HepG2 (cell line): ENCODE data around the gene SEMA4A. TPM values are rescaled to one million over a fixed set of nuclear protein-coding genes. Genes with fewer than 3 reads are reported as not detected.

Source experiments
- CEBPB ChIP-seq: IDR thresholded peaks from 2 replicates; pipeline ENCODE4 v1.6.1; 2011; ENCODE audit warnings: low read depth, low read length, improper control_type of control experiment, borderline replicate concordance
- EEA1 ChIP-seq: sonication (generic); formaldehyde crosslinking; IDR thresholded peaks from 2 replicates; pipeline ENCODE4 v1.5.1; 2020; ENCODE audit warnings: mild to moderate bottlenecking, missing genetic modification reagents, borderline replicate concordance
- GMEB1 ChIP-seq: sonication (generic); formaldehyde crosslinking; IDR thresholded peaks from 2 replicates; pipeline ENCODE4 v1.5.1; 2020; ENCODE audit warnings: missing genetic modification reagents, mild to moderate bottlenecking, borderline replicate concordance
- HHEX ChIP-seq: IDR thresholded peaks from 2 replicates; pipeline ENCODE4 v1.6.1; 2016; ENCODE audit warnings: control low read depth
- KDM5B ChIP-seq: sonication (generic); formaldehyde crosslinking; IDR thresholded peaks from 2 replicates; pipeline ENCODE4 v1.4.0; 2020; ENCODE audit warnings: missing genetic modification reagents, mild to moderate bottlenecking, borderline replicate concordance
- NFE2 ChIP-seq: sonication (generic); formaldehyde crosslinking; IDR thresholded peaks from 2 replicates; pipeline ENCODE4 v1.4.0; 2020; ENCODE audit warnings: missing genetic modification reagents
- NR3C1 ChIP-seq: sonication (generic); formaldehyde crosslinking; IDR thresholded peaks from 2 replicates; pipeline ENCODE4 v1.4.0; 2020; ENCODE audit warnings: missing genetic modification reagents
- PAWR ChIP-seq: sonication (generic); formaldehyde crosslinking; IDR thresholded peaks from 2 replicates; pipeline ENCODE4 v1.4.0; 2020; ENCODE audit warnings: missing genetic modification reagents, mild to moderate bottlenecking, borderline replicate concordance
- RFX5 ChIP-seq: IDR thresholded peaks from 2 replicates; pipeline ENCODE4 v1.6.1; 2011; ENCODE audit warnings: low read depth, low read length, improper control_type of control experiment
- SAP130 ChIP-seq: IDR thresholded peaks from 2 replicates; pipeline ENCODE4 v1.6.1; 2016; ENCODE audit warnings: low read depth
- SP2 ChIP-seq: sonication (generic); formaldehyde crosslinking; IDR thresholded peaks from 2 replicates; pipeline ENCODE4 v1.5.1; 2020; ENCODE audit warnings: mild to moderate bottlenecking, missing genetic modification reagents
- TCF12 ChIP-seq, 2 experiments: fragments of 450-650 bp in 1 of 2; sonication (generic) in 1 of 2; formaldehyde crosslinking in 1 of 2; IDR thresholded peaks; 2 replicates each; pipeline versions ENCODE4 v1.6.1 to v1.8.0; 2017 to 2022; ENCODE audit warnings: antibody characterized with exemption in 1 of 2, mild to moderate bottlenecking in 1 of 2, missing genetic modification reagents in 1 of 2, moderate library complexity in 1 of 2
- XBP1 ChIP-seq: sonication (generic); formaldehyde crosslinking; IDR thresholded peaks from 2 replicates; pipeline ENCODE4 v1.5.0; 2020; ENCODE audit warnings: missing genetic modification reagents
- ZNF44 ChIP-seq: sonication (generic); formaldehyde crosslinking; IDR thresholded peaks from 2 replicates; pipeline ENCODE4 v1.5.1; 2020; ENCODE audit warnings: mild to moderate bottlenecking, missing genetic modification reagents
- ZNF782 ChIP-seq: sonication (generic); formaldehyde crosslinking; IDR thresholded peaks from 2 replicates; pipeline ENCODE4 v1.4.0; 2020; ENCODE audit warnings: missing genetic modification reagents, mild to moderate bottlenecking, borderline replicate concordance
- ZSCAN30 ChIP-seq: sonication (generic); formaldehyde crosslinking; IDR thresholded peaks from 2 replicates; pipeline ENCODE4 v1.5.0; 2020; ENCODE audit warnings: mild to moderate bottlenecking, missing genetic modification reagents
- polyA plus RNA-seq, 8 experiments: library from polyadenylated mRNA; depleted of rRNA in 3 of 8; stranded (reverse) in 7 of 8; unstranded in 1 of 8; fragments of >200 nt; fragmentation: Illumina TruSeq in 4 of 8; extraction: Trizol in 4 of 8; gene quantifications; 2 replicates each; pipeline versions ENCODE4 v1.2.1 to v1.2.3, GENCODE V29; 2011 to 2016; ENCODE audit warnings: low read depth in 4 of 8, missing spikeins in 1 of 8, mixed read lengths in 1 of 8; ENCODE audit not compliant: insufficient read depth in 1 of 8
- total RNA-seq, 5 experiments: library from RNA; depleted of rRNA; stranded (reverse); fragments of >200 nt; fragmentation: Illumina TruSeq; extraction: Trizol; gene quantifications; 2 replicates each; pipeline ENCODE4 v1.2.3, GENCODE V29; 2016; ENCODE audit warnings: low read depth in 1 of 5
- TF ChIP-seq, protein P1 (sequence below), 2 experiments: IDR thresholded peaks; 2 replicates each; pipeline ENCODE4 v1.6.1; 2011 to 2012; ENCODE audit warnings: low read length in 2 of 2, borderline replicate concordance in 1 of 2, low read depth in 1 of 2, mild to moderate bottlenecking in 1 of 2, moderate library complexity in 1 of 2
- TF ChIP-seq, protein P2 (sequence below): sonication (generic); formaldehyde crosslinking; IDR thresholded peaks from 2 replicates; pipeline ENCODE4 v1.4.0; 2020; ENCODE audit warnings: missing genetic modification reagents, low read depth, mild to moderate bottlenecking, borderline replicate concordance
- TF ChIP-seq, protein P3 (sequence below): sonication (generic); formaldehyde crosslinking; IDR thresholded peaks from 2 replicates; pipeline ENCODE4 v1.4.0; 2020; ENCODE audit warnings: mild to moderate bottlenecking, missing genetic modification reagents

SEMA4A gene
- total and polyA plus RNA-seq, 2 of the 13 experiments (the other 11 are each of a cell fraction or from before 2014, with no cell fraction given), result 0.09 to 0.20 TPM

DNA sequence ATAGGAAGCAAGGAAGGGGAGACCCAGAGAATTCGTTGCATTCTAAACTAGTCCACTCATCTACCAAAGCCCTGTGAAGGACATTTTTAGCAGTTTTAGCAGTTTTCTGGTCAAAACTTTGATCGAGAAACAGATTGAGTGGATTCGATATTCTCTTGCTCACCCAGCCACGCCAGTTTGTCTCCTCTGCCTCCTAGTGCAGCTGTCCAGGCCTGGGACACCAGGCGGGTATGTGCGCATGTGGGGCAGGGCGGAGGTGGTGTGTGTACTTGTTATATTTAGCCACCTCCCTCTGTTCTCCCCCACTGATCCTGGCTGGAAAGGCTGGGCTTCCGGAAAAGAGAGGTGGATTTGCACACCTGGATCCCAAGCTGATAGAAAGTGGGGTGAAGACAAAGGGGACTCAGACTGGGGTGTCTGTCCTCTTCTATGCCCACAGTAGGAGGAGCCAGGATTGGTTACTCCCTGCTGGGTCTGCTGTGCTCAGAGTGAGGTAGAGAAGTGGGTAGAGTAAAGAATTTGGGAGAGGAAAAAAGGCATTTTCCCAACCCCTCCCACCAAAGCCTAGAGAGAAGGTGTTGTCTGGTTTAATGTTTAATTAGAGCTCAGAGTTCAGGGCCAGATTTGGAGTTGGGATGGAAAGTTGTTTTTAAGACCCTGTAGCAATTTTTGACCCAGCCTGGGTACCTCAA is 35.1 kb upstream of the SEMA4A start (continued):
- TF ChIP-seq, protein P1, sequence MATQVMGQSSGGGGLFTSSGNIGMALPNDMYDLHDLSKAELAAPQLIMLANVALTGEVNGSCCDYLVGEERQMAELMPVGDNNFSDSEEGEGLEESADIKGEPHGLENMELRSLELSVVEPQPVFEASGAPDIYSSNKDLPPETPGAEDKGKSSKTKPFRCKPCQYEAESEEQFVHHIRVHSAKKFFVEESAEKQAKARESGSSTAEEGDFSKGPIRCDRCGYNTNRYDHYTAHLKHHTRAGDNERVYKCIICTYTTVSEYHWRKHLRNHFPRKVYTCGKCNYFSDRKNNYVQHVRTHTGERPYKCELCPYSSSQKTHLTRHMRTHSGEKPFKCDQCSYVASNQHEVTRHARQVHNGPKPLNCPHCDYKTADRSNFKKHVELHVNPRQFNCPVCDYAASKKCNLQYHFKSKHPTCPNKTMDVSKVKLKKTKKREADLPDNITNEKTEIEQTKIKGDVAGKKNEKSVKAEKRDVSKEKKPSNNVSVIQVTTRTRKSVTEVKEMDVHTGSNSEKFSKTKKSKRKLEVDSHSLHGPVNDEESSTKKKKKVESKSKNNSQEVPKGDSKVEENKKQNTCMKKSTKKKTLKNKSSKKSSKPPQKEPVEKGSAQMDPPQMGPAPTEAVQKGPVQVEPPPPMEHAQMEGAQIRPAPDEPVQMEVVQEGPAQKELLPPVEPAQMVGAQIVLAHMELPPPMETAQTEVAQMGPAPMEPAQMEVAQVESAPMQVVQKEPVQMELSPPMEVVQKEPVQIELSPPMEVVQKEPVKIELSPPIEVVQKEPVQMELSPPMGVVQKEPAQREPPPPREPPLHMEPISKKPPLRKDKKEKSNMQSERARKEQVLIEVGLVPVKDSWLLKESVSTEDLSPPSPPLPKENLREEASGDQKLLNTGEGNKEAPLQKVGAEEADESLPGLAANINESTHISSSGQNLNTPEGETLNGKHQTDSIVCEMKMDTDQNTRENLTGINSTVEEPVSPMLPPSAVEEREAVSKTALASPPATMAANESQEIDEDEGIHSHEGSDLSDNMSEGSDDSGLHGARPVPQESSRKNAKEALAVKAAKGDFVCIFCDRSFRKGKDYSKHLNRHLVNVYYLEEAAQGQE (IDR thresholded peaks at IDR 0.05; ENCODE audit: borderline replicate concordance in 1 of 2, low read depth in 1 of 2, low read length in 2 of 2), result no peak
- no peak for TF ChIP-seq EEA1
- TF ChIP-seq, protein P2, sequence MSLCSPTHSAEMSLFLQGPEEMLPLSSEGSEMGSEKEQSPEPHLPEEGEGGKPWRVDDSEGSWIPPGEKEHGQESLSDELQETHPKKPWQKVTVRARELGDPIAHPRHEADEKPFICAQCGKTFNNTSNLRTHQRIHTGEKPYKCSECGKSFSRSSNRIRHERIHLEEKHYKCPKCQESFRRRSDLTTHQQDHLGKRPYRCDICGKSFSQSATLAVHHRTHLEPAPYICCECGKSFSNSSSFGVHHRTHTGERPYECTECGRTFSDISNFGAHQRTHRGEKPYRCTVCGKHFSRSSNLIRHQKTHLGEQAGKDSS, result no peak; the same call in 1 of the 2 replicates
- no peak for TF ChIP-seq RFX5
- TF ChIP-seq HHEX (CRISPR knock-in tag), result no peak
- peak; percentile 91 for TF ChIP-seq SAP130
- TF ChIP-seq ZNF782 (CRISPR knock-in tag), result no peak
- TF ChIP-seq NR3C1 (CRISPR knock-in tag), result no peak
- no peak for TF ChIP-seq NFE2 (CRISPR knock-in tag)
- TF ChIP-seq, protein P3, sequence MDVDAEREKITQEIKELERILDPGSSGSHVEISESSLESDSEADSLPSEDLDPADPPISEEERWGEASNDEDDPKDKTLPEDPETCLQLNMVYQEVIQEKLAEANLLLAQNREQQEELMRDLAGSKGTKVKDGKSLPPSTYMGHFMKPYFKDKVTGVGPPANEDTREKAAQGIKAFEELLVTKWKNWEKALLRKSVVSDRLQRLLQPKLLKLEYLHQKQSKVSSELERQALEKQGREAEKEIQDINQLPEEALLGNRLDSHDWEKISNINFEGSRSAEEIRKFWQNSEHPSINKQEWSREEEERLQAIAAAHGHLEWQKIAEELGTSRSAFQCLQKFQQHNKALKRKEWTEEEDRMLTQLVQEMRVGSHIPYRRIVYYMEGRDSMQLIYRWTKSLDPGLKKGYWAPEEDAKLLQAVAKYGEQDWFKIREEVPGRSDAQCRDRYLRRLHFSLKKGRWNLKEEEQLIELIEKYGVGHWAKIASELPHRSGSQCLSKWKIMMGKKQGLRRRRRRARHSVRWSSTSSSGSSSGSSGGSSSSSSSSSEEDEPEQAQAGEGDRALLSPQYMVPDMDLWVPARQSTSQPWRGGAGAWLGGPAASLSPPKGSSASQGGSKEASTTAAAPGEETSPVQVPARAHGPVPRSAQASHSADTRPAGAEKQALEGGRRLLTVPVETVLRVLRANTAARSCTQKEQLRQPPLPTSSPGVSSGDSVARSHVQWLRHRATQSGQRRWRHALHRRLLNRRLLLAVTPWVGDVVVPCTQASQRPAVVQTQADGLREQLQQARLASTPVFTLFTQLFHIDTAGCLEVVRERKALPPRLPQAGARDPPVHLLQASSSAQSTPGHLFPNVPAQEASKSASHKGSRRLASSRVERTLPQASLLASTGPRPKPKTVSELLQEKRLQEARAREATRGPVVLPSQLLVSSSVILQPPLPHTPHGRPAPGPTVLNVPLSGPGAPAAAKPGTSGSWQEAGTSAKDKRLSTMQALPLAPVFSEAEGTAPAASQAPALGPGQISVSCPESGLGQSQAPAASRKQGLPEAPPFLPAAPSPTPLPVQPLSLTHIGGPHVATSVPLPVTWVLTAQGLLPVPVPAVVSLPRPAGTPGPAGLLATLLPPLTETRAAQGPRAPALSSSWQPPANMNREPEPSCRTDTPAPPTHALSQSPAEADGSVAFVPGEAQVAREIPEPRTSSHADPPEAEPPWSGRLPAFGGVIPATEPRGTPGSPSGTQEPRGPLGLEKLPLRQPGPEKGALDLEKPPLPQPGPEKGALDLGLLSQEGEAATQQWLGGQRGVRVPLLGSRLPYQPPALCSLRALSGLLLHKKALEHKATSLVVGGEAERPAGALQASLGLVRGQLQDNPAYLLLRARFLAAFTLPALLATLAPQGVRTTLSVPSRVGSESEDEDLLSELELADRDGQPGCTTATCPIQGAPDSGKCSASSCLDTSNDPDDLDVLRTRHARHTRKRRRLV (CRISPR knock-in tag), result no peak
- TF ChIP-seq XBP1 (CRISPR knock-in tag), result no peak
- no peak for TF ChIP-seq ZNF44 (CRISPR knock-in tag)
- no peak for TF ChIP-seq KDM5B (CRISPR knock-in tag)
- TF ChIP-seq GMEB1, result no peak
- no peak for TF ChIP-seq SP2 (CRISPR knock-in tag)
- no peak for TF ChIP-seq TCF12 (IDR thresholded peaks at IDR 0.05)
- no peak for TF ChIP-seq TCF12 (CRISPR knock-in tag; IDR thresholded peaks at IDR 0.05)
- no peak for TF ChIP-seq ZSCAN30 (CRISPR knock-in tag)
- TF ChIP-seq PAWR (CRISPR knock-in tag), result no peak
- no peak for TF ChIP-seq CEBPB
